Inflammatory macrophage treated with lipopolysaccharide for 4 hours (primary cell): ENCODE data around the gene PARD3B.
A peak's percentile ranks its signal among the peaks of the same experiment; 100 is the strongest.

Source experiments
- DNase-seq: peaks from one replicate; pipeline ENCODE4 v3.0.0-alpha.2; 2020

PARD3B gene

GRCh38 chr2:205607146-205607545 is 1061.9 kb downstream of the PARD3B start:
- no peak for DNase-seq

GRCh38 chr2:205609113-205609512 is 1063.8 kb downstream of the PARD3B start:
- DNase-seq: no peak

- no peak for DNase-seq
Measured at GRCh38 chr2:205610437-205610836, 1065.2 kb downstream of the PARD3B start.

GRCh38 chr2:205612636-205613035 is 1067.4 kb downstream of the PARD3B start:
- DNase-seq: no peak

- DNase-seq: no peak
Measured at GRCh38 chr2:205613970-205614559, 1068.8 kb downstream of the PARD3B start.

GRCh38 chr2:205614965-205615364 is 1069.7 kb downstream of the PARD3B start:
- DNase-seq: no peak

GRCh38 chr2:205617905-205618304 is 1072.6 kb downstream of the PARD3B start:
- DNase-seq: no peak

GRCh38 chr2:205619600-205619999 is 1074.3 kb downstream of the PARD3B start:
- no peak for DNase-seq

GRCh38 chr2:205627085-205627484 is 1081.8 kb downstream of the PARD3B start:
- no peak for DNase-seq

- no peak for DNase-seq
Measured at GRCh38 chr2:205628422-205628821, 1083.1 kb downstream of the PARD3B start.

GRCh38 chr2:205629091-205629776 is 1084.0 kb downstream of the PARD3B start:
- DNase-seq: no peak

GRCh38 chr2:205633994-205634393 is 1088.7 kb downstream of the PARD3B start:
- peak; percentile 10 for DNase-seq

GRCh38 chr2:205636549-205637319 is 1091.5 kb downstream of the PARD3B start:
- DNase-seq: no peak

- DNase-seq: no peak
Measured at GRCh38 chr2:205637320-205637602, 1092.0 kb downstream of the PARD3B start.

- DNase-seq: no peak
Measured at GRCh38 chr2:205637779-205638503, 1092.7 kb downstream of the PARD3B start.

GRCh38 chr2:205640716-205641115 is 1095.4 kb downstream of the PARD3B start:
- peak; percentile 65 for DNase-seq

GRCh38 chr2:205642599-205643356 is 1097.5 kb downstream of the PARD3B start:
- no peak for DNase-seq

GRCh38 chr2:205643391-205643885 is 1098.2 kb downstream of the PARD3B start:
- no peak for DNase-seq

- no peak for DNase-seq
Measured at GRCh38 chr2:205644018-205644417, 1098.7 kb downstream of the PARD3B start.

- DNase-seq: peak; percentile 22
Measured at GRCh38 chr2:205646680-205647079, 1101.4 kb downstream of the PARD3B start.

- DNase-seq: no peak
Measured at GRCh38 chr2:205650450-205650849, 1105.2 kb downstream of the PARD3B start.

GRCh38 chr2:205650931-205651330 is 1105.7 kb downstream of the PARD3B start:
- no peak for DNase-seq

- DNase-seq: no peak
Measured at GRCh38 chr2:205651719-205652118, 1106.4 kb downstream of the PARD3B start.
